ENCODE data around the gene C1QTNF1. TPM values are rescaled to one million over a fixed set of nuclear protein-coding genes. Genes with fewer than 3 reads are reported as not detected.
A peak's percentile ranks its signal among the peaks of the same experiment; 100 is the strongest.

Gene C1QTNF1
- total and polyA plus RNA-seq, 3 donors from 2014 or later, result 9.1 to 22.5 (median 9.8) TPM

GRCh38 chr17:78996781-78997201 lies 27.2 kb upstream of the C1QTNF1 start:
- peak; percentile 11 for DNase-seq
- Histone ChIP-seq H3K36me3 (ENCODE audit: low read depth, missing control alignments) (no peaks in the 10 kb centered on the region), H3K9me3 (no peaks in the 10 kb centered on the region), H3K4me1 (peaks cover 49% of the 10 kb centered on the region), H3K27me3 (no peaks in the 10 kb centered on the region), H3K4me3 (no peak overlapping the region), H3K27ac (peak overlapping the region in 1 of 2 donors; percentile 45)
- 85 to 88% methylated on average over 16 of the region's 16 CpGs for WGBS, 2 donors
- intact Hi-C loops (cut with DNase I; ENCODE audit: low total_unique reads), result no loop called here
- TF ChIP-seq POLR2A (IDR thresholded peaks at IDR 0.05) (no peak), CTCF (IDR thresholded peaks at IDR 0.05) (no peak)

- H3K27ac ChIP-seq, result no peak overlapping the region
- intact Hi-C loops (cut with DNase I; ENCODE audit: low total_unique reads), result no loop called here
- peak; percentile 26 for DNase-seq
- H3K4me3 ChIP-seq, result no peak overlapping the region
- peaks cover 44% of the 10 kb centered on the region for H3K4me1 ChIP-seq
- 84 to 93% methylated on average over 18 to 27 of the region's 27 CpGs for WGBS, 2 donors
- H3K27me3 ChIP-seq, result no peaks in the 10 kb centered on the region
- TF ChIP-seq POLR2A (IDR thresholded peaks at IDR 0.05), result no peak
- TF ChIP-seq CTCF (IDR thresholded peaks at IDR 0.05), result no peak
- H3K9me3 ChIP-seq, result no peaks in the 10 kb centered on the region
- no peaks in the 10 kb centered on the region for H3K36me3 ChIP-seq (ENCODE audit: low read depth, missing control alignments)
Observed at GRCh38 chr17:78997231-78997741, 26.7 kb upstream of the C1QTNF1 start.

GRCh38 chr17:78997881-78998280 lies 26.1 kb upstream of the C1QTNF1 start:
- WGBS, 2 donors, result 69 to 74% methylated on average over 6 of the region's 6 CpGs
- H3K4me3 ChIP-seq, result no peak overlapping the region
- H3K27me3 ChIP-seq, result no peaks in the 10 kb centered on the region
- no peaks in the 10 kb centered on the region for H3K36me3 ChIP-seq (ENCODE audit: low read depth, missing control alignments)
- no peak overlapping the region for H3K27ac ChIP-seq
- DNase-seq, result no peak
- intact Hi-C loops (cut with DNase I; ENCODE audit: low total_unique reads), result no loop called here
- no peaks in the 10 kb centered on the region for H3K9me3 ChIP-seq
- TF ChIP-seq CTCF (IDR thresholded peaks at IDR 0.05) (no peak), POLR2A (IDR thresholded peaks at IDR 0.05) (no peak)
- H3K4me1 ChIP-seq, result peaks cover 38% of the 10 kb centered on the region

GRCh38 chr17:78998311-78999055 lies 25.5 kb upstream of the C1QTNF1 start:
- DNase-seq, result peak; percentile 55
- Histone ChIP-seq H3K9me3 (no peaks in the 10 kb centered on the region), H3K27me3 (no peaks in the 10 kb centered on the region), H3K36me3 (ENCODE audit: low read depth, missing control alignments) (no peaks in the 10 kb centered on the region), H3K4me3 (no peak overlapping the region), H3K27ac (peak overlapping the region; percentile 56 to 63), H3K4me1 (peaks cover 37% of the 10 kb centered on the region)
- 46 to 54% methylated on average over 14 to 27 of the region's 28 CpGs for WGBS, 2 donors
- intact Hi-C loops (cut with DNase I; ENCODE audit: low total_unique reads), result no loop called here
- TF ChIP-seq POLR2A (IDR thresholded peaks at IDR 0.05) (no peak), CTCF (IDR thresholded peaks at IDR 0.05) (no peak)

Measured in testis (tissue), 3 donors.